Measurements from ENCODE around the gene SLC46A2.

The SLC46A2 gene

DNA sequence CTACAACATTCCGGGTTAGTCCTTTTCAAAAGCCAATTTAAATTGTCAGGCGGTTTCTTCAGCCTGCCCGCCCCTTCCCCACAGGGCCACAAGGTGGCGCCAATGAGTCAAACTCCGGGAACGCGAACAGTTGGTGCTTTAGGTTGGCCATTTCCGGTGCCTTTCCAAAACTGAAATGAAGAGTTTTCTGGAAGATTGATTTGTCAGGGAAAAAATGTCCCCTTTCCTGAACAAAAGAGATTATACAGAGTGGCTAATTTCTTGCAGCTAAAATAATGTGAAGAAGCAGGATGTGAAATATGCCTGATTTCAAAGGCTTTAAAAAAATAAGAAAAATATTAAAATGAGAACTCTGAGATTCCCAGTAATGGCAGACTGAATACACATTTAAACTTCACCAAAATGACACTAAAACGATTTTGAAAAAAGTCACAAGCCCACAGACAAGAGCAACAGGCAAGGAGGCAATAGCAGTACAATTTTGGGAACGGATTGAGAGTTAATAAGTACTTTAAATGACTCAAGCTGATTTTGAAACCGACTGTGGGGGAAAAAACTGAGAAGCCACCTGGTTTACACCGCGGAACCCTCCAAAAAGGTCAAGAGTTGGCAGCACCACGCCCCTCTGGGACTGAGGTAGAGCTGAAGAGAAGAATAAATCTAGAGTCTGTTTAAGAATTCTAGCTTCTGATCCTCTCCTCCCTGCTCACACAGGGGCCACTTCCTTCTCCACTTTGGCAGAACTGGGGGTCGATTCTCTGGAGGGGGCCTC lies 45.7 kb downstream of the SLC46A2 start:
- peak; percentile 88 for TF ChIP-seq CTCF (IDR thresholded peaks at IDR 0.05; ENCODE audit: low read depth, low read length)
- Histone ChIP-seq H3K27ac (no peak overlapping the region), H3K27me3 (ENCODE audit: insufficient read depth, low read depth, severe bottlenecking) (no peaks in the 10 kb centered on the region), H3K36me3 (peaks cover 6% of the 10 kb centered on the region; the same call in 1 of the 2 replicates), H3K9me3 (ENCODE audit: severe bottlenecking) (no peaks in the 10 kb centered on the region), H3K4me3 (ENCODE audit: low read depth, low read length) (no peak overlapping the region)
- DNase-seq, result peak; percentile 80

DNA sequence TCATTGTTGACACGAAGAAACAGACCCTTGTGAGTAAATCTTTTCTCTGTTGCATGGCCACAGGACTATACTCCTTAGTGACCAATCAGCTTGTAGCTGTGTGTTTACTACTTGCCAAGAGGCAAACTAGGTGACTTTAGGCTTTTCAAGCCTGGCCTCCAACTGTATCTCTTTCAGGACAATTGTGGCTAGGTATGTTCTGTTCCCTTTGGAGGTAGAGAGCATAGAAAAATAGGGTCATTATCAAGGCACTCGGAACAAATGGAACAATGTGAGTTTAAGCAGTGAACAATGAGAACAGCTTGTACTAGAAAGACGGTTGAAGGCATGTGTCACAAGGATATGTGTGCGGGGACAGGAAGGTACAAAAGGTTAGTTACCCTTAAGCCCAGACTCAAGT lies 48.1 kb downstream of the SLC46A2 start:
- DNase-seq, result no peak
- no peak overlapping the region for H3K27ac ChIP-seq
- H3K27me3 ChIP-seq (ENCODE audit: insufficient read depth, low read depth, severe bottlenecking), result no peaks in the 10 kb centered on the region
- no peak overlapping the region for H3K4me3 ChIP-seq (ENCODE audit: low read depth, low read length)
- peaks cover 25% of the 10 kb centered on the region for H3K36me3 ChIP-seq
- no peak for TF ChIP-seq CTCF (IDR thresholded peaks at IDR 0.05; ENCODE audit: low read depth, low read length)
- no peaks in the 10 kb centered on the region for H3K9me3 ChIP-seq (ENCODE audit: severe bottlenecking)

DNA sequence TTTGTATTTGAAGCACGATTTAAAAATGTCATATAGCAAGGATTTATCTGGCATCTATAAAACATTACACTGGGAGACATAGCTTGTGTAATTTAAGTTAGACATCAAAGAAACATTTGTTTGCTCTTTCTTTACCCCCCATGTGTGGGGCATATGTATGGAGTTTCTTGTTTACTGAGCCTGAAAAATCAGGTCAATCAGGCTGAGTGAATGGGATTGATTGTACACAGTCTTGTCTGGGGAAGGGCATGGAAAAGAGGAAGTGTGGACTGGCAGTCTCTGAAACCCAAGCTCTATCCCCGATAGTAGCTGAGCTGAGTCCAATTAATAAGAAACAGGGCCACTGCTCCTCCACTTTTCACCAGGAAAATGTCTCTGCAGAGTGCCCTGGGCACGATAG lies 49.4 kb downstream of the SLC46A2 start:
- H3K27me3 ChIP-seq (ENCODE audit: insufficient read depth, low read depth, severe bottlenecking), result no peaks in the 10 kb centered on the region
- no peak for DNase-seq
- H3K27ac ChIP-seq, result no peak overlapping the region
- no peaks in the 10 kb centered on the region for H3K9me3 ChIP-seq (ENCODE audit: severe bottlenecking)
- no peak overlapping the region for H3K4me3 ChIP-seq (ENCODE audit: low read depth, low read length)
- peaks cover 29% of the 10 kb centered on the region for H3K36me3 ChIP-seq
- no peak for TF ChIP-seq CTCF (IDR thresholded peaks at IDR 0.05; ENCODE audit: low read depth, low read length)

- no peak for TF ChIP-seq CTCF (IDR thresholded peaks at IDR 0.05; ENCODE audit: low read depth, low read length)
- no peak for DNase-seq
- Histone ChIP-seq H3K36me3 (peaks cover 36% of the 10 kb centered on the region), H3K9me3 (ENCODE audit: severe bottlenecking) (no peaks in the 10 kb centered on the region), H3K27me3 (ENCODE audit: insufficient read depth, low read depth, severe bottlenecking) (no peaks in the 10 kb centered on the region), H3K4me3 (ENCODE audit: low read depth, low read length) (no peak overlapping the region), H3K27ac (no peak overlapping the region)
Observed at GRCh38 chr9:112839331-112839730, 51.3 kb downstream of the SLC46A2 start.

GRCh38 chr9:112838342-112838741 lies 52.3 kb downstream of the SLC46A2 start:
- no peak overlapping the region for H3K27ac ChIP-seq
- no peaks in the 10 kb centered on the region for H3K27me3 ChIP-seq (ENCODE audit: insufficient read depth, low read depth, severe bottlenecking)
- peaks cover 36% of the 10 kb centered on the region for H3K36me3 ChIP-seq
- TF ChIP-seq CTCF (IDR thresholded peaks at IDR 0.05; ENCODE audit: low read depth, low read length), result no peak
- H3K9me3 ChIP-seq (ENCODE audit: severe bottlenecking), result no peaks in the 10 kb centered on the region
- no peak overlapping the region for H3K4me3 ChIP-seq (ENCODE audit: low read depth, low read length)
- DNase-seq, result no peak

- H3K27ac ChIP-seq, result no peak overlapping the region
- H3K4me3 ChIP-seq (ENCODE audit: low read depth, low read length), result no peak overlapping the region
- H3K36me3 ChIP-seq, result peaks cover 43% of the 10 kb centered on the region
- DNase-seq, result no peak
- no peaks in the 10 kb centered on the region for H3K27me3 ChIP-seq (ENCODE audit: insufficient read depth, low read depth, severe bottlenecking)
- H3K9me3 ChIP-seq (ENCODE audit: severe bottlenecking), result no peaks in the 10 kb centered on the region
- no peak for TF ChIP-seq CTCF (IDR thresholded peaks at IDR 0.05; ENCODE audit: low read depth, low read length)
Observed at GRCh38 chr9:112836394-112836793, 54.3 kb downstream of the SLC46A2 start.

All from WERI-Rb-1 (cell line).